ENCODE results near the gene POLE.

The POLE gene

DNA sequence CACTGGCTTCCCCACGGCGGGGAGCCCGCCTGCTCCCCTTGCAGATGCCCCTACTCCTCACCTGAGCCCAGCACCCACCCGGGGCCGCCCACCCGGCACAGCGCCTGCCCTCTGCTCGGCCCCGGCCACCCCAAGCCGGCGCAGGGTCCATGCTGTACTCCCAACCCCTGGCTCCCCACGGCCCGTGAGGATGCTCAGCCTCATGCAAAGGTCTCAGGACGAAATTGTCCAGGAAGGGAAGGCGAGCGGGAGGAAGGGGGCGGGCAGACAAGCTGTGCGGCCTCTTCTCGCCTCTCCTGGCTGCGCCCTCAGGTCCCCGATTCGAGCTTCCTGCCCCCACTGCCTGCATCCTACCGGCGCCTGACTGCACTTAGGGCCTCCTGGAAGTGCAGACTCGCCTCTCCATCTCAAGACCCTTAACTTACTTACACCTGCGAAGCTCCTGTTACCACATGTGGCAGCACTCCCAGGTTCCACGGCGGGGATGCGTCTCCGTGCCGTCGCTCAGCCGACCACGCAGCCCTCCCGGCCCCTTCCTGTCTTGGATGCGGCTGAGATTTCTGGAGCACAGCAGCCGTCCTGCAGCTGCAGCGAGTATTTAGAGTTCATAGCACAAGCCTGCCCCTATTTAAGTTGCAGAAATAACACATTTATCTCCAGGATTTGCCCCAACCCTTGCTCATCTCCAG, 94.7 kb downstream of the POLE start:
- DNase-seq: no peak

DNA sequence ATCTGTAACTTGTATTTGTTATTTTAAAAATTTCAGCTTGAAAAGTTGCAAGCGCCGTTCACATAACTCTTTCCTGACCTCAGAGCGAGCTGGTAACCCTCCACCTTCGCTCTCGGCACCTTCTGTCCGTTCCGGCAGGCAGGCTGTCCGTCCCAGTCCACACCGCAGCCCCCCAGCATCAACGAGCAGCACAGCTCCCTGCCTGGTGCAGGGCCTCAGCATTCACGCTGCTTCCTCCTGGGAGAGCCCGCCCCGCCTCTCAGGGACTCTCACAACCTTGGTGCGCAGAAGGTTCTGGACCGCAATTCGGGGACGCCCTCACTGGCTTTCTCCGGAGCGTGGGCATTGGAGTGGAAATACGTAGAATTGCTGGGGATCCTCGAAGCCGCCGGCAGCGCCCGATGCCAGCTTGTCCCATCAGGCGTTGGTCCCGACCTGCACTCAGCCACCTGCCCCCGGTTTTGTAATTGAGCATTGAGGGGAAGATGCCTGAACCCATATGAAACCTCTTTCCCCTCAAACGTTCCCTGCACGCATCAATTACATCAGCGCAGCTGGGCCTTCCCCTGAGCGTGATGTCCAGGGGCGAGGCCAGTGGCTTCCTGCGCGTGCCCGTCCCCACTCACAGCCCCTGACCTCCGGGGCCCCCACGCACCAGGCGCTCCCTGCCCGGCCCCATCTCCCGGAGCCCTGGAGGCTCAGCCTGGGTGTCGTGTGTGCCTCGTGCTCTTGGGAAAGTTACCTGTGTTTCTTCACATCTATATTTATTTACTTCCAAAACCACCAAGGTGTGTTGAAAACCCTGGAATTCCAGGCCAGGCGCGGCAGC, 95.8 kb downstream of the POLE start:
- DNase-seq: no peak

DNA sequence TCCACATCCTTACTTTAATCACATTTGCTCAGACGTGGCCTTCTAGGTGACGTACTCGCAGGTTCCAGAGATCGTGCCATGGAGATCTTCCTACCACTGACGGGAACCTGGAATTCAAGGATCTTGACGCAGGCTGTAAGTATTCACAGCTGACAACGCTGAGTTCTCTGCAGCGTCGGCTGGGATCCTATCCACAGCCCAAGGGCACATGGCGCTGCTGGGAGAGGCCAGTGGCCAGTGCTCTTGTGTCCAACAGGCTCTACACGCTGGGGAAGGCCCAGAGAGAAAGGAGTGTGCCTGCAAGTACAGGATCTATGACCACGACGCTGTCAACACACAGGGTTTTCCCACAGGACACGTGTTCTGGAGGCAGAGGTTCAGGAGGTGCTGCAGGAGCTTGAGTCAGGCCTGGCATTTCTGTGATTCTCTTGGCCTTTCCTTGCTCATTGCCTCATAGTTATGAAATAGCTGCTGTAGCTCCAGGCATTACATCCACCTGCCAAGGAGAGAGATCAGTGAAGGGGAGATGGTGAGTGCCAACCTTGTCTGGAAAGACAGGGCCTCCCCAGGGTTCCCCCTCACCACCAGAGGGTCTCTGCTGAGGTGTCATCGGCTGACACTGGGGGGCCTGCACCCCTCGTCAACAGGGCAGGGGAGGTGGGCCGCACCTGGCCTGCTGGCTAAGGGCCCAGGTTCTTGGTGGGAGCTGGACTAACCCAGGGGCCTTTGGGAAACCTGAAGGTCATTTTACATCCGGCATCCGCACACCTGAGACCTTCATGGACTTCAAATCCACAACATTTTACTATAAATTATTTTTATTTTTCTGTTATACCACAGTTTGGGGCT, 98.1 kb downstream of the POLE start:
- no peak for DNase-seq

DNA sequence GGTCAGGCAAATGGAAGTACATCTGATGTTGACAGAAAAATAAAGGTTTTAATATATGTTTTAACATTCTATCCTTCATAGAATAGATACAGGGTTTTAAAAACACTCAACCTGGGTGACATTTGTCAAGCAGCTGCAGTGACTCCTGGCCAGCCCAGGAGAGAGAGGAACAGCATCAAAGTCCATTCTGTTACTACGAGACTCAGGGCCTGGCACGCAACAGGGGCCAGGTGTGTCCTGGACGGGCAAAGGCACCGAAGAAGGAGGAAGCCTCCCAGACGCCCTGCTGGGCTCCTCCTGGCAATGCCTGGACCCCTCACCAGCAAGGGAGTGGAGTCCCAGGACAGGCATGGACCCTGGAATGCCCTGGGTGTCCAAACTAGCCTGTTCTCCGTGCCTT, 98.8 kb downstream of the POLE start:
- DNase-seq: no peak

DNA sequence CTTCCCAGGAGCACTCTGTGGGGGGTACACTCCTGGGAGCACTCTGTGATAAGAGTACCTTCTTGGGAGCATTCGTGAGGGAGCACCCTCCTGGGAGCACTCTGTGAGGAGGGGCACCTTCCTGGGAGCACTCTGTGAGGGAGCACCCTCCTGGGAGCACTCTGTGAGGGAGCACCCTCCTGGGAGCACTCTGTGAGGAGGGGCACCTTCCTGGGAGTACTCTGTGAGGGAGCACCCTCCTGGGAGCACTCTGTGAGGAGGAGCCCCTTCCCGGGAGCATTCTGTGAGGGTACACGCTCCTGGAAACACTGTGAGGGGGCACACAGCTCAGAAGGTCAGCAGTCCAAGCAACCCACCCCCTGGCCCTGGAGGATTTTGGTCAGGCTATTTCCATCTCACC, 99.4 kb downstream of the POLE start:
- no peak for DNase-seq

DNA sequence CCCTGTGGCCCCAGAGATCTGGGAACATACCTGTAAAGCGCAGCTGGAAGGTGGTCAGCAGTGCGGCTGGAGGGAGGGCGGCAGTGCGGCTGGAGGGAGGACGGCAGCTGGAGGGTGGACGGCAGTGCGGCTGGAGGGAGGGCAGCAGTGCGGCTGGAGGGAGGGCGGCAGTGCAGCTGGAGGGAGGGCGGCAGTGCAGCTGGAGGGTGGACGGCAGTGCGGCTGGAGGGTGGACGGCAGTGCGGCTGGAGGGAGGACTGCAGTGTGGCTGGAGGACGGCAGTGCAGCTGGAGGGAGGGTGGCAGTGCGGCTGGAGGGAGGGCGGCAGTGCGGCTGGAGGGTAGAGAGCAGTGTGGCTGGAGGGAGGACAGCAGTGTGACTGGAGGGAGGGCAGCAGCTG, 100.2 kb downstream of the POLE start:
- DNase-seq: no peak

DNA sequence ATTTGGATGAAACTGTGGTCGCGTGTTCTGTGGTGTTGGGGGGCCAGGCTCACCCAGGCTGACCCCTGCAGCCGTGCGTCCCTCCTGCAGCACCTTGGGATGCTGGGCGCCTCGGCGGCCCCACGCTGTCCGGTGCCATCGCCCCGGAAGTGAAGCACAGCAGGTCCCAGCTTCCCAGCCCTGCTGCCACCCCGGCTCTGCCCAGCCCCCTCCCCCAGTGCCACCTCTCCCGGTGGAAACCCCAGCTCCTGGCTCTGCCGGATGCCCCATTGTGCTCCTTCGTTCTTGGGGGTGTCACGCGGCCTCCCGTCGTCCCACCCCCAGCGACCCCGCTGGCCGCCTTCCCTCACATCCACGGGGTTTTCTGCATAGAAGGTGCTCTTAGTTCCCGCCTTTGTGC, 102.0 kb downstream of the POLE start:
- DNase-seq: no peak

DNA sequence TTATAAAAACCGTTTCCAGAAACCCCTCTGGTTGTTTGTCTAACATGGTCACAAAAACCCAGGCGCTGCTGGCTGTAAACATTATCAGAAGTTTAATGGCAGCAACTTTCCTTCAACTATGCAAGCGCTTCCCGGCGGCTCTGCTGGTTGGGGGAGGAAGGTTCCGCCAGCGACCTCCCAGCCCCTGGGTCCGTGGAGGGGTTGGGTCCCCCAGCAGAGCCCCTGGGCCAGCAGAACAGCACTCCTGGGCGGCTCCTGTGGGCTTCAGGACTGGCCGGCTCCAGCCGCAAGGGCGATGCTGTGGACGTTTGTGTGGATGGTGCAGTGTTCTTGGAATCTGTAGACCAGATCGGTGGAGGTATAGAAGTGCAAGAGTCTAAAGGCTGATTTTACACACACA, 102.7 kb downstream of the POLE start:
- no peak for DNase-seq

DNA sequence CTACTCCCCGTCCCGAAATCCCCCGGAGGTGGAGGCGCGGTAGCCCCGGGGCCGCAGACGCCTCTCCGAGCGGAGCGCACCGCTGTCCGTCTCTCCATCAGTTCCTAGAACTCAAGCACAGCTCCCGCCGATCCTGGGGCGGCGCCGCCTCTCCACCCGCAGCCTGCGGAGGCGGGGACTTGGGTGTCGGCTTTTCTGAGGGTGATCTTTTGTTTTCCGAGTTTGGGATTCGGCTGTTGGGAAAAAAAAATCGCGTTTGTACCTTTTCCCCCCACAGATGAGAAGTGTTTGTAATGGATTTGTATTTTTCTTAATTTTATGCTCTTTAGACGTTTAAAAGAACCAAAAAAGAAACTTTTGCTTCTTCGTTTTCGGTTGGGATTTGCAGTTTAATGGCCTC, 103.4 kb downstream of the POLE start:
- no peak for DNase-seq

DNA sequence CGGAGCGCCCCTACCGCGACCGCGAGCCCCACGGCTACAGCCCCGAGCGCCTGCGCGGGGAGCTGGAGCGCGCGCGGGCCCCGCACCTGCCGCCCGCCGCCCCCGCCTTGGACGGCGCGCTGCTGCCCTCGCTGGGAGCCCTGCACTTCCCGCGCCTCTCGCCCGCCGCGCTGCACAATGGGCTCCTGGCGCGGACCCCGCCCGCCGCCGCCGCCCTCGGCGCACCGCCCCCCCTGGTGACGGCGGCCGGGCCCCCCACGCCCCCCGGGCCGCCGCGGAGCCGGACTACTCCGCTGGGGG, 103.8 kb downstream of the POLE start:
- DNase-seq: no peak

DNA sequence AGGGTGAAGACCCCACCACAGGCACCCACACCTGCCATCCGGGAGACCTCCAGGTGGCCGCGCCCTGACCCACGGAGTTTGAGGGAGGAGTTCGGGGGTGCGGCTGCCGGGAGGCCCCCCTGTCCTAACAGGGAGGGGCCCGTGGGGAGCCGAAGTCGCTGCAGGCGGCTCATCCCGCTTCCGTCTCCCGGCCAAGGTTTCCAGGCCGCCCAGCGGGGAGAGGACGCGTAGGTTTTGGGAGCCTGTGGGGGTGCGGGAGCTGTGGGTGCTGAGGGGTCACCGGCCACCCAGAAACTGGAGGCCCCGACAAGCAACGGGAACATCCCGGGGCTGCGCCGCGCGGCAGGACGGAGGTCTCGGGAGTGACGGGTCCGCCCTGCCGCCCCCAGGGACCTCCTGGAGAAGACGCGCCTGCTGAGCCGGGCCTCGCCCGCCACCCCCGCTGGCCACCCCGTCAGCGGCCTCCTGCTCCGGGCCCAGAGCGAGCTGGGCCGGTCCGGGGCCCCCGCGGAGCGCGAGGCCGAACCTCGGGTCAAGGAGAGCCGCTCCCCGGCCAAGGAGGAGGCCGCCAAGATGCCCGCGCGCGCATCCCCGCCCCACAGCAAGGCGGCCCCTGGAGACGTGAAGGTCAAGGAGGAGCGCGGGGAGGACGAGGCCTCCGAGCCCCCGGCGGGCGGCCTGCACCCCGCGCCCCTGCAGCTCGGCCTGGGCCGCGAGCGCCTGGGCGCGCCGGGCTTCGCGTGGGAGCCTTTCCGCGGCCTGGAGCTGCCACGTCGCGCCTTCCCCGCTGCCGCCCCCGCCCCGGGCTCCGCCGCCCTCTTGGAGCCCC, 104.3 kb downstream of the POLE start:
- no peak for DNase-seq

DNA sequence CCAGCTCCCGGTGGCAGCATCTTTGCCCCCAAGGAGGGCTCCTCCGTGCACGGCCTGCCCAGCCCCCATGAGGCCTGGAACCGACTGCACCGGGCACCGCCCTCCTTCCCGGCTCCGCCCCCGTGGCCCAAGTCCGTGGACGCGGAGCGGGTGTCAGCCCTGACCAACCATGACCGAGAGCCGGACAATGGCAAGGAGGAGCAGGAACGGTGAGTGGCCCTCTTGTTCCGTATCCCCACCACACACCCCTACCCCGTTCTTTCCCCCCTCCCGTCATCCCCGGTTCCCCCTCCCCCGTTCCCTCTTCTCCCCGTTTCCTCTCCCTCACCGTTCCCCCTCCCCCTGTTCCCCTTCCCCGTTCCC, 105.1 kb downstream of the POLE start:
- DNase-seq: no peak

DNA sequence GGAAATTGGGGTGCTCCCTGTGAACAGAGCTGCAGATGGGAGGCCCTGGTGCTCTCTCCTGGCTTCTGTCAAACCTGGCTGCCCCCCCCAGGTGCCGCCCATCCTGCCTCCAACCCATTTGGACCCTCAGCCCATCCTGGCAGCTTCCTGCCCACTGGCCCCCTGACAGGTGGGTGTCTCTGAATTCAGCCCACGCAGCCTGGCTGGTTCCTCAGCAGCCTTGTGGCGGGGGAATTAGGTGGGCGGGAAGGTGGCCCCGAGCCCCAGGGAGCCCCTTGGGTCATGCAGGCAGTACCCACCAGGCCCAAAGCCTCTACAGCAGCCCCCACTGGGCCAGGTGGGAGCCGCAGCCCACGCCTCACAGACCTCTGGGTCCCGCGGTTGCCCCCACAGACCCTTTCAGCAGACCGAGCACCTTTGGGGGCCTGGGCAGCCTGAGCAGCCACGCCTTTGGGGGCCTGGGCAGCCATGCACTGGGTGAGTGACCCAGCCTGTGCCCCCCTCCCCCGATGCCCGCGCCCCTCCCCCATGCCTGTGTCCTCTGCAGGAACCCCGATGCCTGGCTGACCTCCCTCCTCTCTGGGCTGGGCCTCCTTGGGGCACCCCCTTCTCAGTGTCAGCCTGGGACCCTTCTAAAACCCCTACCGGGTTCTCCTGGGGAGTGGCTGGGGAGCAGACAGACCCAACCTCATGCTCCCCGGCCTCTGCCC, 105.6 kb downstream of the POLE start:
- no peak for DNase-seq

DNA sequence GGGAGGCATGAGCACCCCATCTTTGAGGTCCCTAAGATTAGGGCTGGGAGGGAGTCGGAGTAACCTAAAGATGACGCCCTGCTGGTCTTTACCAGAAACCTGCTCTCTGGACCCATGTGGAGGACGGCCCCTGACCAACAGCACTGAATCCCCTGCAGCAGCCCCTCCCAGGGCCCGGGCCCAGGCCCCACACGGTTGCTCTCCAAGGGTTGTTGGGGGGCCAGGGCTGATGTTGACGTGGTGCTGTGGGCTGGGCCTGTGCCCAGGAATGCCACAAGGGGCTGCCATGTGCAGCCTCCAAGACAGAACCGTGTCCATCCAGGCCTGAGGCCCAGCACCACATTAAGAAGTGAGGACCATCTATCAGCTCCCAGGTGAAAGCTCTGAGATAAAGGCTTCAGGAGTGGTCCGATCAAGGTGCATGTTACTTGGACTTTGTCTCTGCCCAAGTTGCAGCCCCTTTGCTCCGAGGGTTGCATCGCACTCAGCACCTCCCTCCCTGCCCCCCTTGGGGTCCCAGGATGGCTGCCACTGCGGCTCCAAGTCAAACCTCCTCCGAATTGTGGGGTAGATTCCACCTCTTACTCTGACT, 106.3 kb downstream of the POLE start:
- no peak for DNase-seq

DNA sequence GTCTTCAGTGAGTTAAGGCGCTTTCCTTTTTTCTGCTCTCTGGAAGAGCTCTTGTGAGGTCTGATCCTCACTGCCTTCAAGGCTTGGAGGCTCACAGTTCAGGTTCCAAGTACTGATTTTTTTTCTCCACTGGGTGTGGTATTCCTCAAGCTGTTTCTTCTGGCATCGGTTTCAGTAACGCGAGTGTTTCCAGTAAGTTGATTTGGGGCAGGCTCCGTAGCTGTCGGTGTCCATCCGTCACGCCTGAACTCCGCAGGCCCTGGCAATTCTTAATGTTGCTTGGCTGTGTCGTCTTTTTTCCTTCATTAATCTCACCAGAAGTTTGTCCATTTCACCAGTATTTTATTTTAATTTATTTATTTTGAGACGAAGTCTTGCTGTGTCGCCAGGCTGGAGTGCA, 107.4 kb downstream of the POLE start:
- no peak for DNase-seq

DNA sequence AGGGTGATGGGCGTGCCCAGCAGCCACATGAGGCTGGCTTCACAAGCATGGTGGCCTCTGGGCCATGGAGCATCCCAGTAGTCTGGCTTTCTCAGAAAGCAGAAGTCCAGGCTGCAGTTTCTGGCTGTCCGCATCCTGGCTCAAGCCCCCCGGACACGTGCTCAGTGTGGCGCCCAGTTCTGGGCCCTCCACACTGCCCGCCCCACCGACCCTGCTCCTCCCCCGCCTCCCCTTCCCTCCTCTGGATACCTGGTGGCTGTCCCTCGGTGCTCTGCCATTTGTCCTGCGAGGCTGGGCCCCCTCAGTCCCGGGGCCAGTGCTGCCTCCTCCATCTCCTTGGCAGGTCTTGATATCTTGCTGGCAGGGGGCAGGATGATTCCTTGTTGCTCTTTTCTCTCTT, 108.3 kb downstream of the POLE start:
- no peak for DNase-seq

DNA sequence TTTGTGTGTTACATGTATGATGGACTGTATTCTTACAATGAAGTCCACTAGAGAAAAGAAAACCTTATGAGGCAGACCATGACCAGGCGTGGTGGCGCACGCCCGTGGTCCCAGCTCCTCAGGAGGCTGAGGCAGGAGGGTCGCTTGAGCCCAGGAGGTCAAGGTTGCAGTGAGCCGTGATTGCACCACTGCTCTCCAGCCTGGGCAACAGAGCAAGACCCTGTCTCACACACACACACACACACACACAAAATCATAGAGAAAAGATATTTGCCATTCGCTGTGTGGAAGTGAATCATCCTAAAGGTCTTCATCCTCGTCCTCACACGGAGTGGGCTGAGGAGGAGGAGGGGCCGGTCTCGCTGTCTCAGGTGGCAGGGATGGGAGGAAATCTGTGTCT, 109.0 kb downstream of the POLE start:
- DNase-seq: no peak

DNA sequence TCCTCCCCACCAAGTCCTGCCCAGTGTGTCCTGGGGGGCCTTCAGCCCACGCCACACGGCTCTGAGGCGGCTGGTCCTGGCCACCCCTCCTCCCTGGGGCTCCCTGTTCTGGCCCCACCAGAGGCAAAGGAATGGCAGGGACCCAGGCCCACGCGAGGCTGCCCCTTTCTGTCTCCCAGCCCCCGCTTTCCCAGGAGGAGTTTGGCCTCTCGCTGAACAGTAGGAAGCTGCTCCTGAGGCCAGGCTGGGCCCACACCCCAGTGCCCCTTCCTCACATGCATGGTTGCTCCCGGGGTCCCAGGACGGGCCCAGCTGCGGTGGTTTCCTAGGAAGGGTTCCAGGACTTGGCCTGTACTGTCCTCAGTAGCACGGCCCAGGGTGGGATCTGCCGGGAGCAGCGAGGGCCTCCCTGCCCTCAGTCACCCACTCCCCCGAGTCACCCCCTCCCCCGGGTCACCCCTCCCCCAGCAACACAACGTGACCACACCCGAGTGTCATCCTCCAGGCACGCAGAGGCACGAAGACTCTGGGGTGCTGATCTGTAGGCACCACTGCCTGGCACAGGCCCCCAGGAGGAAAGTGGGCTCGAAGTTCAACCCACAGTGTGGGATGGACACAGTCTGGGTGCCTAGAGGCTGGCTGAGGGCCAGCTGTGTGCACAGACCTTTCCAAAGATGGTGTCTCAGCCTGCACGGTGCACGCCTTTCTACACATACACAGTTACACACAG, 109.8 kb downstream of the POLE start:
- DNase-seq: no peak

DNA sequence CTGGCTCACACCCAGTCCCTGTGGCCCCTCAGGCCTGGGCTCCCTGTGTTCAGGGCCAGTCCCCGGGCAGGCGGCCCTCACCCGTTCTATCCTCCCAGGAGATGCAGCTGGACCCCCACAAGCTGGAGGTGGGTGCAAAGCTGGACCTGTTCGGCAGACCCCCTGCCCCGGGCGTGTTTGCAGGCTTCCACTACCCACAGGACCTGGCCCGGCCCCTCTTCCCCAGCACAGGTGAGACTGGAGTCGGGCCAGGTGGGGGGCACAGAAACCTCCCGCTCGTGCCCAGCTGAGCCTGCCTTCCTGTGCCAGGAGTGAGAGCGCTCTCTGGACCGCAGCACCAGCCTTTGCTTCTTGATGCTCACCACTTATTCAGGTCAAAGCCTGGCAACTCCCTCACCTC, 110.4 kb downstream of the POLE start:
- DNase-seq: no peak

DNA sequence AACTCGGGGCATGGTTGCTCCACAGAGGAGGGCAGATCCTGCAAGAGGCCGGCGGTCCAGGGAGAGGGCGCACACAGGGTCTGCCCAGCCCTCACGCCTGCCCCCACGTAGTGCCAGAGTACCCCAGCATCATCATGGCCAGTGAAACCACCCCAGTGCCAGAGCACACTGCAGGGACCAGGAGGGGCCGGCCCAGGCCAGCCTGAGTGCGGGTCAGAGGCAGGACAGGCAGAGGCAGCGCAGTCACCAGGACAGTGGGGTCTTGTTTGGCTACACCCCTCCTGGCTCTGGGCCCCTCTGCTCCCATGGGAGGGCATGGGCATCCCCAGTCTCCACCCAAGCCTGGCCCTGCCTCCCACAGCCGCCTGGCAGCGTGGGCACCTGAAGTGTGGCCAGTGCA, 111.5 kb downstream of the POLE start:
- no peak for DNase-seq

DNA sequence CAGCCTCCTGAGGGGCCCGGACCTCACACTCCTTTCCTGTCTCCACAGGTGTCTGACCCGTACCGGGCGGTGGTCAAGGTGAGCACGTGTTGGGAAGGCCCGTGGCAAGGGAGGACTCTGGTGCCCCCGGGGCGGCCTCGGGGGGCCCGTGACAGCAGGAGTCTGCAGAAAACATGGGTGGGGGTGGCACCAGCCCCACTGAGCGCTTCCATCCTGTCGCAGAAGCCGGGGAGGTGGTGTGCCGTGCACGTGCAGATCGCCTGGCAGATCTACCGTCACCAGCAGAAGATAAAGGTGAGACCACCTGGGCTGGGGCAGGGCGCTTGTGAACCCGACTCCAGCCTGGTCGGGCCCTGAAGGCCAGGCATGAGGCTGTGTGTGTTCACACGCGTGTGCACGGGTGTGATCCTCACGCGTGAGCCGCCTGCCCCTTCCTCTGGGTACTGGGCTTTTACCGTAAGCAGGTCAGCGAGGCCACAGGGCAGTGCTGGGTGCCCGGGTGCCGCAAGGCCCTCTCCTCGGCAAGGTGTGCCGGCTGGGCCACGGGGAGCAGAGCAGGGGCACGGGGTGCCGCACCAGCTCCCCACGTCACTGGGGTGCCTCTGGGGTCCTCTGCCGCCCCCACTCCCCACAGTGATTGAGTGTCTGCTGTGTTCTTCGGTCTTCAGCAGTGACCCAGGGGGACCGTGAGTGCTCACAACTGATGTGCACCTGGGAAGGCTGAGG, 112.7 kb downstream of the POLE start:
- DNase-seq: no peak

Data from islet precursor cell (in vitro differentiated cells).